Adipocyte (in vitro differentiated cells): Measurements from ENCODE around the gene ELP4.

Experiments
- DNase-seq: peaks from one replicate; pipeline ENCODE4 v3.0.0-alpha.2; 2015; ENCODE audit warnings: low read depth
- H3K27me3 ChIP-seq: replicated peaks from 2 replicates; pipeline ENCODE4 v1.7.0; 2013; ENCODE audit warnings: mild to moderate bottlenecking, low read length, moderate library complexity; ENCODE audit not compliant: control insufficient read depth, insufficient read depth
- H3K36me3 ChIP-seq: 2 replicates; pipeline ENCODE4 v1.7.0; 2013; ENCODE audit warnings: low read length, mild to moderate bottlenecking, moderate library complexity; ENCODE audit not compliant: control insufficient read depth, insufficient read depth, severe bottlenecking
- H3K4me1 ChIP-seq: 2 replicates; pipeline ENCODE4 v1.7.0; 2013; ENCODE audit warnings: mild to moderate bottlenecking, low read length, moderate library complexity; ENCODE audit not compliant: control insufficient read depth, insufficient read depth
- H3K4me3 ChIP-seq: 2 replicates; pipeline ENCODE4 v1.7.0; 2013; ENCODE audit warnings: mild to moderate bottlenecking, low read length, moderate library complexity
- H3K9ac ChIP-seq: 2 replicates; pipeline ENCODE4 v1.7.0; 2013; ENCODE audit warnings: mild to moderate bottlenecking, low read length, moderate library complexity
- H3K9me3 ChIP-seq: 2 replicates; pipeline ENCODE4 v1.7.0; 2013; ENCODE audit warnings: mild to moderate bottlenecking, low read length, moderate library complexity; ENCODE audit not compliant: control insufficient read depth

Gene ELP4

GRCh38 chr11:31808721-31809540 lies 299.4 kb downstream of the ELP4 start:
- no peaks in the 10 kb centered on the region for H3K9me3 ChIP-seq
- no peaks in the 10 kb centered on the region for H3K36me3 ChIP-seq
- no peak overlapping the region for H3K4me3 ChIP-seq
- no peak for DNase-seq
- peaks cover 86% of the 10 kb centered on the region for H3K27me3 ChIP-seq
- H3K9ac ChIP-seq = no peak overlapping the region
- H3K4me1 ChIP-seq = peaks cover 16% of the 10 kb centered on the region

GRCh38 chr11:31809541-31809856 lies 299.9 kb downstream of the ELP4 start:
- Histone ChIP-seq H3K4me3 (no peak overlapping the region), H3K9ac (no peak overlapping the region), H3K4me1 (peaks cover 12% of the 10 kb centered on the region), H3K36me3 (no peaks in the 10 kb centered on the region), H3K27me3 (peaks cover 85% of the 10 kb centered on the region), H3K9me3 (no peaks in the 10 kb centered on the region)
- no peak for DNase-seq

GRCh38 chr11:31809857-31810778 lies 300.6 kb downstream of the ELP4 start:
- DNase-seq = peak; percentile 63
- Histone ChIP-seq H3K4me1 (peaks cover 7% of the 10 kb centered on the region), H3K27me3 (peaks cover 85% of the 10 kb centered on the region)

GRCh38 chr11:31810779-31811647 lies 301.4 kb downstream of the ELP4 start, which contains the start of gene PAX6:
Gene PAX6, minus strand, starts transcription at chr11:31811322. Its CDS starts 4,911 bp downstream, at chr11:31806411.
- Histone ChIP-seq H3K27me3 (peaks cover 84% of the 10 kb centered on the region), H3K4me1 (peaks cover 8% of the 10 kb centered on the region), H3K36me3 (no peaks in the 10 kb centered on the region), H3K9me3 (no peaks in the 10 kb centered on the region), H3K4me3 (peak within 1 kb of the TSS; percentile 66), H3K9ac (no peak within 1 kb of the TSS)
- DNase-seq = no peak

More at GRCh38 chr11:31809857-31810778, 300.6 kb downstream of the ELP4 start:
- peak overlapping the region; percentile 66 for H3K4me3 ChIP-seq
- H3K9ac ChIP-seq = no peak overlapping the region
- no peaks in the 10 kb centered on the region for H3K9me3 ChIP-seq
- H3K36me3 ChIP-seq = no peaks in the 10 kb centered on the region

- H3K9me3 ChIP-seq = no peaks in the 10 kb centered on the region
- DNase-seq = peak; percentile 41
- peaks cover 15% of the 10 kb centered on the region for H3K4me1 ChIP-seq
- peaks cover 83% of the 10 kb centered on the region for H3K27me3 ChIP-seq
- H3K9ac ChIP-seq = no peak overlapping the region
- H3K4me3 ChIP-seq = peak overlapping the region; percentile 50
- H3K36me3 ChIP-seq = no peaks in the 10 kb centered on the region
Observed at GRCh38 chr11:31812383-31813381, 303.1 kb downstream of the ELP4 start.

- H3K9ac ChIP-seq = no peak overlapping the region
- H3K4me1 ChIP-seq = peaks cover 15% of the 10 kb centered on the region
- no peak overlapping the region for H3K4me3 ChIP-seq
- H3K9me3 ChIP-seq = no peaks in the 10 kb centered on the region
- DNase-seq = no peak
- H3K36me3 ChIP-seq = no peaks in the 10 kb centered on the region
- peaks cover 83% of the 10 kb centered on the region for H3K27me3 ChIP-seq
Observed at GRCh38 chr11:31813391-31814175, 304.0 kb downstream of the ELP4 start.

- Histone ChIP-seq H3K9me3 (no peaks in the 10 kb centered on the region), H3K9ac (no peak overlapping the region), H3K27me3 (peaks cover 81% of the 10 kb centered on the region), H3K4me1 (peaks cover 15% of the 10 kb centered on the region), H3K36me3 (no peaks in the 10 kb centered on the region), H3K4me3 (no peak overlapping the region)
- no peak for DNase-seq
Observed at GRCh38 chr11:31814176-31814868, 304.8 kb downstream of the ELP4 start.

GRCh38 chr11:31815711-31816467 lies 306.3 kb downstream of the ELP4 start:
- Histone ChIP-seq H3K4me1 (peaks cover 15% of the 10 kb centered on the region), H3K36me3 (no peaks in the 10 kb centered on the region), H3K9ac (no peak overlapping the region), H3K27me3 (peaks cover 84% of the 10 kb centered on the region), H3K4me3 (peak overlapping the region; percentile 59), H3K9me3 (no peaks in the 10 kb centered on the region)
- DNase-seq = peak; percentile 32
